GM10266 (cell line): Measurements from ENCODE around the gene SSPN.

Source experiments
- DNase-seq: peaks from one replicate; pipeline ENCODE4 v3.0.0; 2012; ENCODE audit errors: extremely low spot score
- CTCF ChIP-seq: IDR thresholded peaks from 2 replicates; pipeline ENCODE4 v1.5.1; 2012; ENCODE audit warnings: mild to moderate bottlenecking, low read depth; ENCODE audit not compliant: control insufficient read depth, insufficient read depth; ENCODE audit errors: missing control alignments

SSPN gene

DNA sequence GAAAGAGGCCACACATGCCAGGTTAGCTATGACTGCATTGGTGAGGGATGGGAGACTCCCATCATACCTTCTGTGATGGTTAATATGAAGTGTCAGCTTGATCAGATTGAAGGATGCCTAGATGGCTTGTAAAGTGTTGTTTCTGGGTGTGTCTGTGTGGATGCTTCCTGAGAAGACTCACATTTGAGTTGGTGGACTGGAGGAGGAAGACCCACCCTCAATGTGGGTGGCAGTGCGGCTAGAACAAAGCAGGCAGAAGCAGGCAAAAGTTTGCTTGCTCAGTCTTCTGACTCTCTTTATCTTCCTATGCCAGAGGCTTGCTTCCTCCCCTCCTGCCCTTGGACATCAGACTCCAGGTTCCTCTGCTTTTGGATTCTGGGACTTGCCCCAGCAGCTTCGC, 88.2 kb downstream of the SSPN start:
- no peak for DNase-seq
- TF ChIP-seq CTCF: no peak

DNA sequence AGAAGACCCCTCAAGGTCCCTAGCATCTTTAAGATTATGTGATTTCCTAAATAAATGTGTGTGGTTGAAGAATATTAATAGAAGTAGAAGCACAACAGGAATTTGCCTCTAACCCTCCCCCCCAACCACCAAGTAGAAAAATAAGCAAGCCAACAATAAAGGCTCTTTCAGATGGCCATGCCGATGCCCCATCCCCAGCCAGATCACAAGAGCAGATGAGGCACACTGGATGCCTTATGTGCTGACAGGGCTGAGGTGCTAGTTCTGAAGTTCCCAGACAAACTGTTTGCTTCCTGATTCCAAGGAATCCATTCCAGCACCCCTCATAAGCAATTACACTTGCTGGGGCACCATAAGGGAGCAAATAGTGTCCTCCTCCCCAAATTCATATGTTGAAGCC, 90.0 kb downstream of the SSPN start:
- TF ChIP-seq CTCF: no peak
- DNase-seq: no peak

DNA sequence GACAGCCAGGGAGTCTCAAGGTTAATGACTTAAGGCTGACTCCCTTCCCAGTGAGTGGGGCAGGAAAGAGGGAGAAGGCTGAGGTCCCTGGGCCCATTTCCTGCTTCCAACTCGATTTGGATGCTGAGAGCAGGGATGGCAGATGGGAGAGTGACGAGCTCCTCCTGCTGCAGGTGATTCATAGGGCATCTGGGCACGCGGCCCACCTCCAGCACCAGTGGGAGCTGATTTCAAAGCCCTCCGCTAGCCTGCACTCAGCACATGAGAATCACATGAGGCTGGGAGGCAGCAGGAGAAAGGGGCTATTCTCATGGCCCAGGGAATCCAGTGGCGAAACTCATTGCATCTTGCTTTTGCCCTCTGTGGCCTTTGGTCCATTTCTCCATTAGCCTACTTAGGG, 90.8 kb downstream of the SSPN start:
- DNase-seq: no peak
- TF ChIP-seq CTCF: no peak

- no peak for DNase-seq
- TF ChIP-seq CTCF: no peak
These were observed 92.5 kb downstream of the SSPN start for GRCh38 chr12:26287671-26288381.

DNA sequence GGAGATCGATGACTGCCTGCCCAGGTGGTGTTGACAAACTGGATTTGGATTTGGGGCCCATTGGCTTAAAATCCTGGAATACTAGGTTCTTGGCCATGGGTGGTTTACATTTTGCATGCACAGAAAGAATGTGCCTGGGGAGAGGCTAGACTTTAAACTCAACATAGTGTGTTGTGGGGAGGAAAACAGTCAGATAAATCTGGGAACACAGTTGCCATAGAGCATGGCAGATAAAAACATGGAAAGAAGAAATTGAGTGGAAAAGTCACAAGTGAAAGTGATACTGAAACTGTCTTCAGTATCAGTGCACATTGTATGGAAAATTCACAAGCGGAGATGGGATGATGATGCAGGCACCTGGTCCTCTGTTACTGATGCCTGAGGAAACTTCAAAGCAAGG, 95.2 kb downstream of the SSPN start:
- no peak for DNase-seq
- no peak for TF ChIP-seq CTCF

DNA sequence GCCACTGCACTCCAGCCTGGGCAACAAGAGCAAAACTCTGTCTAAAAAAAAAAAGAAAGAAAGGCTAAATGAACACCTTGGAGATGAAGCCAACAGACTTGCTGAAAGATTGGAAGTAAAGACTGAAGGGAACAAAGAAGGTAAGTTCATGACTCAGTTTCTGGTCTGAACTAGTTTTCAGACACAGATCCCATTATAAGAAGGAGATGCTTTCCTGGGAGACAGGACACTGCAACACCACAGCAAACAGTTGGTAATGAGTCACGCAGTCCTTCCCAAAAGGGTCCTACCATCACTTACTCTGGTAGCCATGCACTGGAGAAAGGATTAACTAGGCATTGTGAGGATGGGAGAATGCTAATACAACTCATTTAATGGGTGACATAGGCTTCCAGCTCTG, 97.2 kb downstream of the SSPN start:
- no peak for TF ChIP-seq CTCF
- no peak for DNase-seq

DNA sequence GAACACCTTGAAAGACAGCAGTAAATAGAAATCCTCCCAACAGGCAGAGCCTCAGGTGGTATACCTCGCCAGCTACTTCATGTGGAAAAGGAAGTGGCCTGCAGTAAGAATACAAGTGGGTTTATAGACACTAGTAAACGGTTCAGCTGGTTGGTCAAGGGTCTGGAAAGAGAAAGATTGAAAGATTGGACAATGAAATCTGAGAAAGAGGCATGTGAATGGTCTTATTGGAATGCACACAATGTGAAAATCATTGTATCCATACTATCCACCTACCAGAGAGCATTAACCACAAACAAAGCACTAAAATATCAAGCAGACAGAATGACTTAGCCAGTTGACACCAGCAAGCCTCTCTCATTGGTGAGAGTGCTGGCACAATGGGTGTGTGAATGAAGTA, 98.2 kb downstream of the SSPN start:
- TF ChIP-seq CTCF: no peak
- no peak for DNase-seq
